Glutamatergic neuron (in vitro differentiated cells): ENCODE results near the gene TFDP1. TPM values are rescaled to one million over a fixed set of nuclear protein-coding genes. Genes with fewer than 3 reads are reported as not detected.

Experiments
- DNase-seq: peaks from one replicate; pipeline ENCODE4 v3.0.0; 2022
- H3K27ac Mint-ChIP-seq: one replicate; pipeline ENCODE4 v1.8.0; 2020; ENCODE audit warnings: mild to moderate bottlenecking, mixed read lengths, inconsistent platforms; ENCODE audit not compliant: unreplicated experiment
- H3K27me3 Mint-ChIP-seq: one replicate; pipeline ENCODE4 v1.8.0; 2020; ENCODE audit warnings: mild to moderate bottlenecking, moderate library complexity, mixed read lengths, inconsistent platforms; ENCODE audit not compliant: unreplicated experiment
- H3K36me3 Mint-ChIP-seq: one replicate; pipeline ENCODE4 v1.8.0; 2020; ENCODE audit warnings: mild to moderate bottlenecking, mixed read lengths, inconsistent platforms; ENCODE audit not compliant: unreplicated experiment
- H3K4me1 Mint-ChIP-seq: one replicate; pipeline ENCODE4 v1.8.0; 2020; ENCODE audit warnings: mild to moderate bottlenecking, low read depth, mixed read lengths, inconsistent platforms; ENCODE audit not compliant: unreplicated experiment
- H3K4me3 Mint-ChIP-seq: one replicate; pipeline ENCODE4 v1.8.0; 2020; ENCODE audit warnings: mild to moderate bottlenecking, mixed read lengths, inconsistent platforms; ENCODE audit not compliant: unreplicated experiment
- H3K9me3 Mint-ChIP-seq: one replicate; pipeline ENCODE4 v1.8.0; 2020; ENCODE audit warnings: mild to moderate bottlenecking, moderate library complexity, mixed read lengths, inconsistent platforms; ENCODE audit not compliant: unreplicated experiment
- CTCF ChIP-seq: fragments of 200-600 bp; sonication (generic); IDR thresholded peaks from one replicate; pipeline ENCODE4 v1.5.0; 2021; ENCODE audit not compliant: partially characterized antibody, unreplicated experiment
- total RNA-seq: library from RNA; stranded (reverse); fragmentation: NEBNext Ultra II Directional; extraction: Animal tissue kit (Norgen Biotek cat#: 25700); gene quantifications from one replicate; pipeline ENCODE4 v1.2.1, GENCODE V29; 2021; ENCODE audit not compliant: unreplicated experiment

Gene TFDP1
- total RNA-seq, 1 donor from 2014 or later, result 62.0 TPM

- H3K4me3 Mint-ChIP-seq, result no peak overlapping the region
- no peak overlapping the region for H3K27ac Mint-ChIP-seq
- no peak for DNase-seq
- H3K27me3 Mint-ChIP-seq, result peaks cover 2% of the 10 kb centered on the region
- H3K4me1 Mint-ChIP-seq, result no peaks in the 10 kb centered on the region
- H3K9me3 Mint-ChIP-seq, result peaks cover 5% of the 10 kb centered on the region
- no peak for TF ChIP-seq CTCF
- peaks cover 32% of the 10 kb centered on the region for H3K36me3 Mint-ChIP-seq
Observed at GRCh38 chr13:113643593-113643992, 59.0 kb downstream of the TFDP1 start.

GRCh38 chr13:113644800-113645199, 60.2 kb downstream of the TFDP1 start:
- TF ChIP-seq CTCF, result no peak
- Mint-ChIP-seq H3K36me3 (peaks cover 31% of the 10 kb centered on the region), H3K4me1 (no peaks in the 10 kb centered on the region), H3K4me3 (no peak overlapping the region), H3K27me3 (peaks cover 2% of the 10 kb centered on the region), H3K27ac (no peak overlapping the region), H3K9me3 (peaks cover 8% of the 10 kb centered on the region)
- DNase-seq, result no peak

- Mint-ChIP-seq H3K27ac (no peak overlapping the region), H3K4me3 (no peak overlapping the region), H3K4me1 (no peaks in the 10 kb centered on the region), H3K9me3 (peaks cover 12% of the 10 kb centered on the region), H3K27me3 (peaks cover 2% of the 10 kb centered on the region), H3K36me3 (peaks cover 28% of the 10 kb centered on the region)
- no peak for TF ChIP-seq CTCF
- no peak for DNase-seq
Observed at GRCh38 chr13:113645329-113645728, 60.8 kb downstream of the TFDP1 start.

DNA sequence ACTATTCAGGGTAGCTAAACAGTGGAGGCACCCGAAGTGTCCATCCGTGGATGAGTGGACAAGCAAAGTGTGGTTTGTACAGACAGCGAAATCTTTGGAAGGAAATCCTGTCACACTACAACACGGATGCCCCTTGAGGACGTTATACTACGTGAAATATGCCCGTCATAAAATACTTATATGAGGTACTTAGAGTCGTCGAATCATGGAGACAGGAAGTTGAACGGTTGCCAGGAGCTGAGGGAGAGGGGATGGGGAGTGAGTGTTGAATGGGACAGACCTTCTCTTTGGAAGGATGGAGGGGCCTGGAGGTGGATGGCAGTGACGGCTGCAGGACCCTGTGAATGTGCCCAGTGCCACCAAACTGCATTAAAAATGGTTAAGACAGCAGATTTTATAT, 61.8 kb downstream of the TFDP1 start:
- Mint-ChIP-seq H3K4me3 (no peak overlapping the region), H3K9me3 (peaks cover 12% of the 10 kb centered on the region), H3K36me3 (peaks cover 22% of the 10 kb centered on the region), H3K4me1 (no peaks in the 10 kb centered on the region), H3K27ac (no peak overlapping the region), H3K27me3 (peaks cover 2% of the 10 kb centered on the region)
- TF ChIP-seq CTCF, result no peak
- no peak for DNase-seq

DNA sequence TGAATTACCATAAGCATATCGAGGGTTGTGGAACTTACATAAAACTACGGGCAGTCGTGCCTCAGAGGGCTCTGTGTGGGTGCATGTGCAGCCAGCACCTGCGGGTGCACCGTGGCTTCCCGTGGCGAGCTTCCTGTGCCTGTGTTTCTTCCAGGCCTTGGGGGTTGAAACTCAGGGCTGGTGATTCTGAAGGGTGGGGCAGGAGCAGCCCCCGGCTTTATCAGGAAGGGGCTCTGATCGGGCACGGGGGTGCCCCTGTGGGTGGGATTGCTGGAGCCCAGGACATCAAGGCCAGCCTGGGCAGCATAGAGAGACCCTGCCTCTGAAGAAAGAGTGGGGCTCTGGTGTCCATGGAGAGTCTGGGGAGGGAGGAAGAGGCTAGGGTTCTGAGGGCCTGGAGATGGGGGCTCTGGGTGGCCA, 62.4 kb downstream of the TFDP1 start:
- H3K27ac Mint-ChIP-seq, result no peak overlapping the region
- DNase-seq, result peak; percentile 2
- H3K27me3 Mint-ChIP-seq, result peaks cover 2% of the 10 kb centered on the region
- peaks cover 12% of the 10 kb centered on the region for H3K9me3 Mint-ChIP-seq
- no peaks in the 10 kb centered on the region for H3K4me1 Mint-ChIP-seq
- peaks cover 21% of the 10 kb centered on the region for H3K36me3 Mint-ChIP-seq
- TF ChIP-seq CTCF, result no peak
- no peak overlapping the region for H3K4me3 Mint-ChIP-seq
